ENCODE measurements around the gene STBD1.

DNA sequence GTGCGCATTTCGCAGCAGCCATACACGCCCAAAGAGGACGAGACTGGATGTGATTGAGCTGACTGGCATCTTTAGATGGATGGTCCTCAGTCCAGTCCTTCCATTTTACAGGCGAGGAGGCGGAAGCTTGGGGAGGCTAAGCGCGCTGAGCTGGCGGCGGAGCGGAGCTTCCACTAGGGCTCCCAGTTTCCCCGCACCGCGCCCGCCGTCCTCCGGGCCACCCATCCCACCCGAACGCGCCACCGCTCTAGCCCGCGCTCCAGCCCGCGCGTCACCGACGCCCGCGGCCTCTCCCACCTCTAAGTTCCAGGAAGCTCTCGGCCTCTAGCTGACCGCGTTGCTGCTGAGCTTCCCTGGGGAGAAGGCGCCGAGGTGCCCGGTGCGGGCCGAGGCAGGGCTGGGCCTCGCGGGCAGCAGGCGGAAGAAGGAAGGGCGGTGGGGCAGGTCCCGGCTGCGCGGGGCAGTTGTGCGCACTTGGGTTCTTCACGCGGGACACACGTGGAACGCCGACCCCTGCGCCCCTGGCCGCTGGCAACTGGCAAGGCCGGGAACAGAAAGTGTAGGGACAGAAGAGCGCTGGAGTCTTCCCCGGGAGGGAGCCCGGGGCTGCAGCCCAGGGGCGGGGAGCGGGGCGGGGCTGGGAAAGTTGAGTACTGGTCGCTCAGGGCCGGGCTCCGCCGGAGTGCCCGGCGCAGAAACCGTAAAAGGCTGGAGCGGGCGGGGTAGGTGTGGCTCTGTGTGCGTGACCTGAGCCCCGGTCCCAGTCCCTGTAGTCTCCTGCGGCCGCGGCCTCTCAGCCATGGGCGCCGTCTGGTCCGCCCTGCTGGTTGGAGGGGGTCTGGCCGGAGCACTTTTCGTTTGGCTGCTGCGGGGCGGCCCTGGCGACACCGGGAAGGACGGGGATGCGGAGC is at the start of gene STBD1:
- TF ChIP-seq, protein P1, sequence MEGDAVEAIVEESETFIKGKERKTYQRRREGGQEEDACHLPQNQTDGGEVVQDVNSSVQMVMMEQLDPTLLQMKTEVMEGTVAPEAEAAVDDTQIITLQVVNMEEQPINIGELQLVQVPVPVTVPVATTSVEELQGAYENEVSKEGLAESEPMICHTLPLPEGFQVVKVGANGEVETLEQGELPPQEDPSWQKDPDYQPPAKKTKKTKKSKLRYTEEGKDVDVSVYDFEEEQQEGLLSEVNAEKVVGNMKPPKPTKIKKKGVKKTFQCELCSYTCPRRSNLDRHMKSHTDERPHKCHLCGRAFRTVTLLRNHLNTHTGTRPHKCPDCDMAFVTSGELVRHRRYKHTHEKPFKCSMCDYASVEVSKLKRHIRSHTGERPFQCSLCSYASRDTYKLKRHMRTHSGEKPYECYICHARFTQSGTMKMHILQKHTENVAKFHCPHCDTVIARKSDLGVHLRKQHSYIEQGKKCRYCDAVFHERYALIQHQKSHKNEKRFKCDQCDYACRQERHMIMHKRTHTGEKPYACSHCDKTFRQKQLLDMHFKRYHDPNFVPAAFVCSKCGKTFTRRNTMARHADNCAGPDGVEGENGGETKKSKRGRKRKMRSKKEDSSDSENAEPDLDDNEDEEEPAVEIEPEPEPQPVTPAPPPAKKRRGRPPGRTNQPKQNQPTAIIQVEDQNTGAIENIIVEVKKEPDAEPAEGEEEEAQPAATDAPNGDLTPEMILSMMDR (IDR thresholded peaks at IDR 0.05; ENCODE audit: poor library complexity, severe bottlenecking): no peak
- TF ChIP-seq POLR2AphosphoS5 (IDR thresholded peaks at IDR 0.05) (no peak), EZH2 (IDR thresholded peaks at IDR 0.05; ENCODE audit: borderline replicate concordance, insufficient read depth, low read length, poor library complexity, severe bottlenecking) (no peak), MXI1 (conservative IDR thresholded peaks at IDR 0.05; ENCODE audit: poor library complexity, severe bottlenecking) (no peak), EP300 (conservative IDR thresholded peaks at IDR 0.05; ENCODE audit: poor library complexity, severe bottlenecking) (no peak), RAD21 (conservative IDR thresholded peaks at IDR 0.05) (no peak), TAF1 (IDR thresholded peaks at IDR 0.05; ENCODE audit: low read depth) (no peak)
